ENCODE results near the gene PTGFRN. TPM values are rescaled to one million over a fixed set of nuclear protein-coding genes. Genes with fewer than 3 reads are reported as not detected.
A peak's percentile ranks its signal among the peaks of the same experiment; 100 is the strongest.

PTGFRN gene
- polyA plus RNA-seq, 3 donors from 2014 or later = 0.17 TPM; not detected in 2

- H3K4me3 Mint-ChIP-seq = no peak overlapping the region
- H3K36me3 Mint-ChIP-seq = peaks cover 0 to 3% (median 0%) of the 10 kb centered on the region in 3 donors
- no peak overlapping the region for H3K27ac Mint-ChIP-seq
- H3K4me1 Mint-ChIP-seq = peaks cover 4 to 5% of the 10 kb centered on the region in 2 donors
- no peak for DNase-seq
- H3K27me3 Mint-ChIP-seq (ENCODE audit: low read depth in 3 of 3) = peaks cover 4 to 6% (median 6%) of the 10 kb centered on the region in 3 donors
- peaks cover 0 to 2% (median 0%) of the 10 kb centered on the region in 6 donors for H3K9me3 Mint-ChIP-seq
Observed at GRCh38 chr1:116913941-116914340, 4.2 kb downstream of the PTGFRN start.

GRCh38 chr1:116914667-116915066 lies 5.0 kb downstream of the PTGFRN start:
- no peak overlapping the region for H3K27ac Mint-ChIP-seq

GRCh38 chr1:116915086-116915661 lies 5.5 kb downstream of the PTGFRN start:
- Mint-ChIP-seq H3K36me3 (no peaks in the 10 kb centered on the region), H3K4me3 (no peak overlapping the region)

More at GRCh38 chr1:116914667-116915066, 5.0 kb downstream of the PTGFRN start:
- no peaks in the 10 kb centered on the region for H3K4me1 Mint-ChIP-seq
- DNase-seq = no peak
- peaks cover 0 to 5% (median under 1%) of the 10 kb centered on the region in 3 donors for H3K27me3 Mint-ChIP-seq (ENCODE audit: low read depth in 3 of 3)
- no peak overlapping the region for H3K4me3 Mint-ChIP-seq
- H3K9me3 Mint-ChIP-seq = no peaks in the 10 kb centered on the region
- H3K36me3 Mint-ChIP-seq = no peaks in the 10 kb centered on the region

GRCh38 chr1:116916002-116916401 lies 6.3 kb downstream of the PTGFRN start:
- Mint-ChIP-seq H3K36me3 (no peaks in the 10 kb centered on the region), H3K4me1 (no peaks in the 10 kb centered on the region), H3K27ac (no peak overlapping the region), H3K9me3 (no peaks in the 10 kb centered on the region), H3K4me3 (no peak overlapping the region), H3K27me3 (ENCODE audit: low read depth in 3 of 3) (peaks cover 0 to 2% (median under 1%) of the 10 kb centered on the region in 3 donors)
- no peak for DNase-seq

More at GRCh38 chr1:116915086-116915661, 5.5 kb downstream of the PTGFRN start:
- Mint-ChIP-seq H3K27ac (no peak overlapping the region), H3K9me3 (no peaks in the 10 kb centered on the region), H3K27me3 (ENCODE audit: low read depth in 3 of 3) (peaks cover 0 to 5% (median 0%) of the 10 kb centered on the region in 3 donors), H3K4me1 (no peaks in the 10 kb centered on the region)
- DNase-seq = no peak

GRCh38 chr1:116916533-116917445 lies 7.1 kb downstream of the PTGFRN start:
- no peaks in the 10 kb centered on the region for H3K4me1 Mint-ChIP-seq
- H3K36me3 Mint-ChIP-seq = no peaks in the 10 kb centered on the region
- H3K27ac Mint-ChIP-seq = no peak overlapping the region
- no peak for DNase-seq
- H3K9me3 Mint-ChIP-seq = no peaks in the 10 kb centered on the region
- H3K27me3 Mint-ChIP-seq (ENCODE audit: low read depth in 3 of 3) = peaks cover 0 to 3% (median 2%) of the 10 kb centered on the region in 3 donors
- H3K4me3 Mint-ChIP-seq = no peak overlapping the region

GRCh38 chr1:116918714-116919357 lies 9.1 kb downstream of the PTGFRN start:
- H3K9me3 Mint-ChIP-seq = no peaks in the 10 kb centered on the region
- peaks cover 0 to 3% (median 2%) of the 10 kb centered on the region in 3 donors for H3K27me3 Mint-ChIP-seq (ENCODE audit: low read depth in 3 of 3)
- H3K4me3 Mint-ChIP-seq = no peak overlapping the region
- H3K36me3 Mint-ChIP-seq = no peaks in the 10 kb centered on the region
- H3K4me1 Mint-ChIP-seq = no peaks in the 10 kb centered on the region
- no peak overlapping the region for H3K27ac Mint-ChIP-seq
- no peak for DNase-seq

- H3K36me3 Mint-ChIP-seq = no peaks in the 10 kb centered on the region
- H3K4me3 Mint-ChIP-seq = no peak overlapping the region
- H3K4me1 Mint-ChIP-seq = no peaks in the 10 kb centered on the region
- DNase-seq = peak in 1 of 3 donors; percentile 2
- H3K9me3 Mint-ChIP-seq = no peaks in the 10 kb centered on the region
- no peak overlapping the region for H3K27ac Mint-ChIP-seq
- peaks cover 0 to 3% (median 2%) of the 10 kb centered on the region in 3 donors for H3K27me3 Mint-ChIP-seq (ENCODE audit: low read depth in 3 of 3)
Observed at GRCh38 chr1:116919802-116920201, 10.1 kb downstream of the PTGFRN start.

- Mint-ChIP-seq H3K9me3 (no peaks in the 10 kb centered on the region), H3K27ac (no peak overlapping the region), H3K36me3 (no peaks in the 10 kb centered on the region), H3K27me3 (ENCODE audit: low read depth in 3 of 3) (peaks cover 0 to 3% (median under 1%) of the 10 kb centered on the region in 3 donors), H3K4me3 (no peak overlapping the region), H3K4me1 (no peaks in the 10 kb centered on the region)
- DNase-seq = no peak
Observed at GRCh38 chr1:116920211-116920610, 10.5 kb downstream of the PTGFRN start.

GRCh38 chr1:116921301-116921885 lies 11.7 kb downstream of the PTGFRN start:
- Mint-ChIP-seq H3K9me3 (no peaks in the 10 kb centered on the region), H3K4me3 (no peak overlapping the region), H3K27me3 (ENCODE audit: low read depth in 3 of 3) (peaks cover 0 to 3% (median 0%) of the 10 kb centered on the region in 3 donors), H3K36me3 (no peaks in the 10 kb centered on the region), H3K27ac (no peak overlapping the region), H3K4me1 (no peaks in the 10 kb centered on the region)
- no peak for DNase-seq

- Mint-ChIP-seq H3K36me3 (no peaks in the 10 kb centered on the region), H3K4me3 (no peak overlapping the region), H3K27me3 (ENCODE audit: low read depth in 3 of 3) (peaks cover 0 to 3% (median 0%) of the 10 kb centered on the region in 3 donors), H3K9me3 (no peaks in the 10 kb centered on the region), H3K27ac (no peak overlapping the region), H3K4me1 (no peaks in the 10 kb centered on the region)
- no peak for DNase-seq
Observed at GRCh38 chr1:116921937-116922336, 12.2 kb downstream of the PTGFRN start.

GRCh38 chr1:116923421-116923820 lies 13.7 kb downstream of the PTGFRN start:
- Mint-ChIP-seq H3K9me3 (no peaks in the 10 kb centered on the region), H3K36me3 (no peaks in the 10 kb centered on the region), H3K27me3 (ENCODE audit: low read depth in 3 of 3) (peaks cover 0 to 3% (median 0%) of the 10 kb centered on the region in 3 donors), H3K4me1 (no peaks in the 10 kb centered on the region), H3K27ac (no peak overlapping the region), H3K4me3 (no peak overlapping the region)
- DNase-seq = no peak

- H3K4me3 Mint-ChIP-seq = no peak overlapping the region
- H3K27me3 Mint-ChIP-seq (ENCODE audit: low read depth in 3 of 3) = no peaks in the 10 kb centered on the region
Observed at GRCh38 chr1:116927049-116927798, 17.5 kb downstream of the PTGFRN start.

GRCh38 chr1:116929961-116930592 lies 20.4 kb downstream of the PTGFRN start:
- H3K9me3 Mint-ChIP-seq = no peaks in the 10 kb centered on the region
- H3K36me3 Mint-ChIP-seq = no peaks in the 10 kb centered on the region
- DNase-seq = no peak
- H3K27ac Mint-ChIP-seq = no peak overlapping the region
- H3K27me3 Mint-ChIP-seq (ENCODE audit: low read depth in 3 of 3) = peaks cover 0 to 1% (median 0%) of the 10 kb centered on the region in 3 donors
- no peak overlapping the region for H3K4me3 Mint-ChIP-seq
- H3K4me1 Mint-ChIP-seq = peaks cover 16 to 19% of the 10 kb centered on the region in 2 donors

More at GRCh38 chr1:116927049-116927798, 17.5 kb downstream of the PTGFRN start:
- Mint-ChIP-seq H3K27ac (no peak overlapping the region), H3K4me1 (no peaks in the 10 kb centered on the region), H3K9me3 (no peaks in the 10 kb centered on the region), H3K36me3 (no peaks in the 10 kb centered on the region)
- no peak for DNase-seq

Data from immature natural killer cell (primary cell).